Stimulated activated CD8-positive, alpha-beta memory T cell treated with anti-CD3 and anti-CD28 coated beads, Interleukin-4, amount 100 ng/mL, for 1 hour (primary cell): ENCODE data around the gene QPRT.
"Not testable (repeated sequence)": the region's sequence is repeated elsewhere in the genome, so short reads cannot be mapped to it uniquely, and the experiment has no call there.

Experiments used
- DNase-seq, 2 donors: peaks; one replicate each; pipeline ENCODE4 v3.0.0-alpha.2; 2020; ENCODE audit warnings: low read depth in 2 of 2, low spot score in 1 of 2

QPRT gene

GRCh38 chr16:29678691-29679267 is at the start of gene QPRT:
QPRT (plus strand) TSS chr16:29679180; CDS start chr16:29679198, 18 bp downstream.
- no peak for DNase-seq

GRCh38 chr16:29629318-29629717 is 49.7 kb upstream of the QPRT start:
- not testable (repeated sequence) for DNase-seq

GRCh38 chr16:29631658-29632057 is 47.3 kb upstream of the QPRT start:
- DNase-seq, result not testable (repeated sequence)

DNA sequence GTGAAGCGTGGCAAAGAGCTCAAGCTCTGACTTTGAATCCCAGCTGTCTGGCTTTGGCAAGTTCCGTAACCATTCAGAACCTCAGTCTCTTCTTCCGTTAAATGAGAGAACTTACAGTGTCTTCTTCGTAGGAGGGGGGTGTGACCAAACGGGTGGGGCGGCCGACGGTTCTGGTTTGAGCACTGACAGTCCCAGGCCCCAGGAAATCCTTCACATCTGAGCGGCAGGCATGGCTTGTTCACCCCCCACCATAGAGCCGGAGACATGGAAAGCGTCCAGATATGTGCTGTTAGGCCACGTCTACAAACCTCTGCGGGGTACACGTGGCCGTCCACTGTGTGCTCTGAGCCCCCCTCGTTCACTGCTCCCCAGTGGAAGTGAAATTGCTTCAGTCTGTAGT is 43.1 kb upstream of the QPRT start:
- not testable (repeated sequence) for DNase-seq

DNA sequence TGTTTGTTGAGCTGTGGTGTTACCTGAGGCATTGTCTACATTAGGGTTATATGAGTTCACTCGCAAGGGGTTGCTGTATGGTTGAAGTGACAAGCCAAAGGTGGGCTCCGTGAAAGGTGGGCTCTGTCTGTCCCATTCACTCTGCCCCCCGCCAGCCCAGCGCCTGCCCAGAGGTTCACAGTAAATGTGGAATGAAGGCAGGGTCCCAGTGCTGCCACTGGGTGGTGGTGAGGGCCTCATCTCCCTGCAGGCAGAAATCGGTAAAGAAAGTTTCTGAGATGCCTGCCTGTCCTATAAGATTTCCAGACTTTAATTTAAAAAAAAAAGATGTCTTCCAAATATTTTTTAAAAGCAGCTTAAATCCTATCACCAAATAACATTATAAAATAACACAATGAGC is 42.6 kb upstream of the QPRT start:
- not testable (repeated sequence) for DNase-seq

- DNase-seq, result not testable (repeated sequence)
These were observed 40.2 kb upstream of the QPRT start for GRCh38 chr16:29638751-29639150.

DNA sequence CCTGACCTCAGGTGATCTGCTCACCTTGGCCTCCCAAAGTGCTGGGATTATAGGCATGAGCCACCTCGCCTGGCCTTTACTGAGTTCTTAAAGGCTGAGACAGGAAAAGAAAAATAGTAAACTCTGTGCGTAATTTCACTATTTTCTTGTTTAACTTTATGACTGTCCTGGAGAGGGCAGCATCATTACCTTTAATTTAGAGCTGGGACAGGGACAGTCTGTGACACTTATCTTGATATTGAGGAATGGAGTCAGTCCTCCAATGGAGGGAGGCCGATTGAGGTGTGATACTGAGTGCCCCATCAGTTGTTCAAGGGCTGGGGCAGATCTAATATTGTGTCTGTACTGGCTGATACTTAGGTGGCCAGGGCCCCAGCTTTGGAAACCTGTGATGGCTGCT is 37.4 kb upstream of the QPRT start:
- no peak for DNase-seq

GRCh38 chr16:29643596-29643995 is 35.4 kb upstream of the QPRT start:
- no peak for DNase-seq

DNA sequence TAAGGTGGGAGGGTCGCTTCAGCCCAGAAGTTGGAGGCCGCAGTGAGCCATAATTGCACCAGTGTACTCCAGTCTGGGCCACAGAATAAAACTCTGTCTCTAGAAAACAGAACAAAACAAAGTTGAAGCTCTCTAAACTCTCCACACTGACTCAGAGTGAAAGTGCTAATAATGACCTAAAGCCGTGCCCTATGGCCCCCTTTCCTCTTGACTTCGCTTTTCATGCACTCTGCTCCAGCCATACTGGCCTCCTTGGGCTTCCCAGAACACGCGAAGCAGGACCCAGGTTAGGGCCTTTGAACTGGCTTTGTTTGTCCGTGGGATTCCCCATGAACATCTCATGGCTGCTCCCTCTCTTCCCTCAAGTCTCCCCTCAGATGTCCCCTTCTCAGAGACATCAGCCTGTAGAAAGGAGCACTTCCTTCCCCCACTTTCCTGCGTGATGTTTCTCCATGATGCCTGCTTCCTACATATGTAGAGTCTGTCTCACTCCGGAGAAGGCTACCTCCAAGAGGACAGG is 34.6 kb upstream of the QPRT start:
- DNase-seq, result no peak

GRCh38 chr16:29644973-29645693 is 33.8 kb upstream of the QPRT start:
- no peak for DNase-seq

GRCh38 chr16:29645694-29646187 is 33.2 kb upstream of the QPRT start:
- no peak for DNase-seq

DNA sequence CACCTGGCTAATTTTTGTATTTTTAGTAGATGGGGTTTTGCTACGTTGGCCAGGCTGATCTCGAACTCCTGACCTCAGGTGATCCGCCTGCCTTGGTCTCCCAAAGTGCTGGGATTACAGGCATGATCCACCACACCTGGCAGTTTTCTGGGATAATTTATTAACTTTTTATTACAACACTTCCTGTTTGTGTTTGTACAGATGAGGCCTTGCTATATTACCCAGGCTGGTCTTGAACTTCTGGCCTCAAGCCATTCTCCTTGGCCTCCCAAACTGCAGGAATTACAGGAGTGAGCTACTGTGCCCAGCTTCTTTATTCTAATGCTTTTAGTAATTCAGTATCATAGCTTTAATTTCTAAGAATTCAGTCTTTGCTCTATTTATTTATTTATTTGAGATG is 32.0 kb upstream of the QPRT start:
- no peak for DNase-seq

GRCh38 chr16:29649588-29650494 is 29.1 kb upstream of the QPRT start:
- DNase-seq, result no peak

GRCh38 chr16:29650771-29651170 is 28.2 kb upstream of the QPRT start:
- DNase-seq, result no peak

GRCh38 chr16:29651774-29652349 is 27.1 kb upstream of the QPRT start:
- DNase-seq, result no peak

GRCh38 chr16:29653471-29653870 is 25.5 kb upstream of the QPRT start:
- no peak for DNase-seq

DNA sequence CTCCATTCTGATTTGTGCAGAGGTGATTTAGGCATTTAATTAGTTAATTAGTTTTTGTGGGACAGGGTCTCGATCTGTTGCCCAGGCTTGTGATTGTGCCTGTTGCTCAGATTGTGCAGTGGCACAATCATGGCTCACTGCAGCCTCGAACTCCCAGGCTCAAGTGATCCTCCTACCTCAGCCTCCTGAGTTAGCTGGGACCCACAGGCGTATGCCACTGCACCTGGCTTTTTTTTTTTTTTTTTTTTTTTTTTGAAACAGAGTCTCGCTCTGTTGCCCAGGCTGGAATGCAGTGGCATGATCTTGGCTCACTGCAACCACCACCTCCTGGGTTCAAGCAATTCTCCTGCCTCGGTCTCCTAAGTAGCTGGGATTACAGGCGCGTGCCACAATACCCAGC is 25.1 kb upstream of the QPRT start:
- DNase-seq, result not testable (repeated sequence)

DNA sequence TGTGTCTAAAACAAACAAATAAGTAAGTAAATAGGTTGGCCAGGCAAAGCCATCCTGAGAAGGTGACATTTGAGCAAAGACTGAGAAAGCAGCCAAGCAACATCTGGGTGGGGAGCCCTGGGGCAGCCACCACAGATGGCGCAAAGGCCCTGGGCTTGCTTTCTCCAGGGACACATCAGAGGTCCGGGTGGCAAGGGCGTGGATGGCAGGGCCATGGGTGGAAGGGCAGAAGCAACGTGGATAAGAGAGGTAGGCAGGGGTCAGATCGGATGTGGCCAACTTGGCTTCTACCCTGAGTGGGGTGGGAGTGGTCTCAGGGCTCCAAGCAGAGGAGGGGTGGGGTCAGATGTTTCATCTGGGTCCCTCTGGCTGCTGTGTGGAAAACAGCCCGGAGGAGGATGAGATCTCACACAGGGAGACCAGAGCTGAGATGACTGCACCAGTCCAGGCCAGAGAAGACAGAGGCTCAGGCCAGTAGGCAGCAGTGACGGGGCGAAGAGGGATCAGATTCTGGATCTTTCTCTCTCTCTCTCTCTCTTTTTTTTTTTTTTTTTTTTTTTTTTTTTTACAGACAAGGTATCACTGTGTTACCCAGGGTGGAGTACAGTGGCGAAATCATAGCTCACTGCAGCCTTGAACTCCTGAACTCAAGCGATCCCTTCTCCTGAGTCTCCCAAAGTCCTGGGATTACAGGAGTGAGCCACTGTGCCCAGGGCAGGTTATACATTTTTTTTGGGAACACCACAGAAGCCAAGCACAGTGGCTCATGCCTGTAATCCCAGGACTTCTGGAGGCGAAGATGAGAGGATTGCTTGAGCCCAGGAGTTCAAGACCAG is 22.1 kb upstream of the QPRT start:
- DNase-seq, result no peak

DNA sequence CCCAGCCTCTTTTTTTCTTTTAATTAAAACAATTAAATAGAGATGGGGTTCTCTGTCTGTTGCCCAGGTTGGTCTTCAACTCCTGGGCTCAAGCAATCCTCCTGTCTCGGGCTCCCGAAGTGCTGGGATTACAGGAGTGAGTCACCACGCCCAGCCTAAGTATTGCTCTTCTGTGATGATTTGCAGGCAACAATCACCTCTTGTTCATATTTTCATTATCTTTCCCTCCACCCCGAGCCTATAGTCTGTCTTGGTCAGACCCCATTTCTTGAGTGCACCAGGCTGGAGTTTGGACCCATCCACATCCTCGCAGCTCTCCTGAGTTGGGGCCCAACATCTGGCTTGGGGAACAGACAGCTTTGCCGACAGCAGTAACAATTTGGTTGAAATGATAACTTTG is 20.3 kb upstream of the QPRT start:
- no peak for DNase-seq

DNA sequence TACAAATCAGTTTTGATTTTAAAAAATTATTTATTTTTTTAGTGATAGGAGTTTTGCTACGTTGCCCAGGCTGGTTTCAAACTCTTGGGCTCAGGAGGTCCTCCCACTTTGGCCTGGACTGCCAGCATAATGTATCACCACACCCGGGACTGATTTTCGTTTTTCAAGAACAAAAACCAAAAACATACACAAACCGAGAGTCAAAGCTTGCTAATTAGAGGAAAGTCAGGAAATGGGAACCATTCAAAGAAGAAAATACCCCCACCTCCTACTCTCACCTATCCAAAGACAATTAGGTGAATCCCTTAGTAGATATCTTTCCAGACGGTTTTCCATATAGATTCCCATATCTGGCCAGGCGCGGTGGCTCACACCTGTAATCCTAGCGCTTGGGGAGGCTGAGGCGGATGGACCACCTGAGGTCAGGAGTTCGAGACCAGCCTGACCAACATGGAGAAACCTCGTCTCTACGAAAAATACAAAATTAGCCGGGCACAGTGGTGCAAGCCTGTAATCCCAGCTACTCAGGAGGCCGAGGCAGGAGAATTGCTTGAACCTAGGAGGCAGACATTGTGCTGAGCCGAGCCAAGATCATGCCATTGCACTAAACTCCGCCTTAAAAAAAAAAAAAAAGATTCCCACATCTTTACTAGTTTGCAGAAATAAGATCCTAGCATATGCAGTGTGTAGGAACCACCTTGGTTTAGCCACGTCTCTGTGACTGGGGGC is 16.8 kb upstream of the QPRT start:
- no peak for DNase-seq
